ENCODE results near the gene COL16A1.

COL16A1 gene

DNA sequence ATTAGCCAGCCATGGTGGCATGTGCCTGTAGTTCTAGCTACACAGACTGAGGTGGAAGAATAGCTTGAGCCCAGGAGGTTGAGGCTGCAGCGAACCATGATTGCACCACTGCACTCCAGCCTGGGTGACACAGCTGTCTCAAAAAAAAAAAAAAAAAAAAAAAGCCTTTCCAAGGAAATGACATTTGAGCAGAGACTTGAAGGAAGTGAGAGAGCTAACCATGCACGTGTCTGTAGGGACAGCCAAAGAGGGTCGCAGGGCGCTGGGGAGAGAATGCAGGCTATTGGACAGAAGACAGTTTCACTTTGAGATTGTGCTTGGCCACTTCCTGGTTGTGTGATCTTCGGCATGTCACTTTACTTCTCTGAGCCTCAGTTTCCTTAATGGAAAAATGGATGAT is 79.5 kb downstream of the COL16A1 start:
- no peak for DNase-seq (ENCODE audit: low spot score)

GRCh38 chr1:31623365-31623764 is 80.5 kb downstream of the COL16A1 start:
- DNase-seq (ENCODE audit: low spot score), result no peak

DNA sequence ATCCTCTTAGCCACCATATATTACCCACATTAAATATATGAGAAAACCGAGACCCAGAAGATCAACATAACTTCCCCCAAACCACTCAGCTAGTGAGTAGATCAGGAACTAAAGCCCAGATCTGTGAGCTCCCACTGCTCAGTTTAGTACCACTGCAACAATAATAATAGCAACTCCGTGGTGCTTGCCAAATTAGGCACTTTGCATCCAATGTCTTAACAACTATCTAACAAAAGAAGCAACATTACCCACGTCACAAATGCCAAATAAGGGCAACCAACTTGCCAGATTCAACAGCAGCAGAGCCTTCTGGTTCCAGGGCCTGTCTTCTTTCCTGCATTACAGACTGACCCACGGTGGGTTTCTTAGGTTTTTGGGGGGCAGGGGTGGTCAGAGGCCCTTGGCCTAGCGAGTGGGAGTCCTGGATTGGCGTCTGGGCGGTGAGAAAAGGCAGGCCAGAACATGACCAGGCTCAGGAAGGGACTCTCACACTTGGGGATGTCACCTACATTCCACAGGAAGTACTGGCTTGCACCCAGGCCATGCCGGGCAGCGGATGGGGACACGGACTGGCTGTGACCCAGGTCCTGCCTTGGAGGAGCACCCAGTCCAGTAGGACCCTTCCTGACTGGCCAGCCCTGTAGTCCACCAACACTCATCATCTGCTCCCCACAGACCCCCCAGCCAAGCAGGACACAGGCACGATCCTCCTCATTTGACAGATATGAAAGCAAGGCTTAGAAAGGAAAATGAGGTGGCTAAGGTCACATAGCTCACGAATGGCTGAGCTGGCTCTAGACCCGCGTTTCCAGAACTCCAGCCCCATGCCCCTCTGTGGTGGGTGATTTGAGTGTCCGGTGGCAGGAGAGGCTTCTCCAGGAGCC is 81.7 kb downstream of the COL16A1 start:
- DNase-seq (ENCODE audit: low spot score), result no peak

GRCh38 chr1:31621498-31621820 is 82.4 kb downstream of the COL16A1 start:
- DNase-seq (ENCODE audit: low spot score), result no peak

- DNase-seq (ENCODE audit: low spot score), result no peak
These were observed 83.0 kb downstream of the COL16A1 start for GRCh38 chr1:31620631-31621497.

DNA sequence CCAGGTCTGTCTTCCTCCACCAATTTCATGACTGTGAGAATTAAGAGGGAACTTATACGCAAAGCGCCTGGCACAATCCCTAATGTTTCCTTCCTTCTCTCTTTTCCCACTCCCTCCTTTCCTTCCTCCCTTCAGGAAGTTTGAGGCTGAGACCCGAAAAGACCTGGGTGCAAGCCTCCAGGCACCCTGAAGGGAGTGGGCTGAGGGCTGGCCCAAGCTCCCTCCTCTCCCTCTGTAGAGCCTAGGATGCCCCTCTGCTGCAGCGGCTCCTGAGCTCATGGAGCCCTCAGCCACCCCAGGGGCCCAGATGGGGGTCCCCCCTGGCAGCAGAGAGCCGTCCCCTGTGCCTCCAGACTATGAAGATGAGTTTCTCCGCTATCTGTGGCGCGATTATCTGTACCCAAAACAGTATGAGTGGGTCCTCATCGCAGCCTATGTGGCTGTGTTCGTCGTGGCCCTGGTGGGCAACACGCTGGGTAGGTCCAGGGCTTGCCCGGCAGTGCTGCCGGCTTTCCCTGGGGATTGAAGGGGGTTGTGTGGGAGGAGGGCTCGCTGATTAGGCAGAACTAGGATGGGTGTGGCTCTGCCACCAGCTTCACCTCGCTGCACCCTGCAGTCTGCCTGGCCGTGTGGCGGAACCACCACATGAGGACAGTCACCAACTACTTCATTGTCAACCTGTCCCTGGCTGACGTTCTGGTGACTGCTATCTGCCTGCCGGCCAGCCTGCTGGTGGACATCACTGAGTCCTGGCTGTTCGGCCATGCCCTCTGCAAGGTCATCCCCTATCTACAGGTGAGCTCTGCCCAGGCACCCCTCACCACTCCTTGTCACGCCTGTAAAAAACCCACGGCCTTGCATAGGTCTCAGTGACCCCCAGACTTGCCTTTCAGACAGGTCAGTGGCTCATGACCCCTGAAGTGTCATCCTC is 84.6 kb downstream of the COL16A1 start:
- DNase-seq (ENCODE audit: low spot score), result no peak

DNA sequence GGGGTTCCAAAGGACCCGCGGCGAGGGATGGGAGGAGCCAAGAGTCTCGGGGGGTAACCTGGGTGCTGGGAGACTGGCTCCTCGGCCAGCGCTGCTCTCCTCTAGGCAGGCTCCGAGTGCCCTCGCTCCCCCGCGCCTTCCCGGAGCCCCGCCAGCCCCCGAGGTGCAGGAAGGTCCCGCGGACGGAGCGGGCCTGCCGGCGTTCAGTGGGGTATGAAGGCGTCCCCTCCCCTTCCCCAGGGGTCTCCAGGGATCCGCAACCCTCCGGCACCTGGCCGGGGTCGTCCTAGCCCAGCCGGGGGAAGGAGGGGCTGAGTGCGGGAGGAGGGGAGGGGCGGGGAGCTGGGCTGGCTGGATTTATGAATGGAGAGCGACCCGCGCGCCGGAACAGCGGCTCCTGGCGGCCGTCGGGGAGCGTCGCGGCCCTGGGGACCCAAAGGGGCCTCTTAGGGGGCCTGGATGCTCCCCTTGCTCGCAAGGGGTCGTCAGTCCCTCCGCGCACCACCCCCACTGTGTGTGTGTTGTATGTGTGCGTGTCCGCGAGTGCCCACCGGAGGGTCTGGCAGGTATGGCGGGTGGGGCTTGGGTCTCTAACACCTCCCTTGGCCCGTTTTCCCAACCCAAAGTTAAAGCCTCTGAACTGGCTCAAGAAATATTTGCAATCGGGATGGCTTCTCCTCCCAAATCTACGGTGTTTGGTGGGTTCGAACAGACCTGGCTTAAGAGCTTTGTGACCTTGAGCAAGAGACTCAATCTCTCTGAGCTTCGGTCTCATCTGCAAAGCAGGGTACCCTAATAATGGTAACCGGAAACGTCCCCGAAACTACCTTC is 85.7 kb downstream of the COL16A1 start:
- peak; percentile 28 for DNase-seq (ENCODE audit: low spot score)

DNA sequence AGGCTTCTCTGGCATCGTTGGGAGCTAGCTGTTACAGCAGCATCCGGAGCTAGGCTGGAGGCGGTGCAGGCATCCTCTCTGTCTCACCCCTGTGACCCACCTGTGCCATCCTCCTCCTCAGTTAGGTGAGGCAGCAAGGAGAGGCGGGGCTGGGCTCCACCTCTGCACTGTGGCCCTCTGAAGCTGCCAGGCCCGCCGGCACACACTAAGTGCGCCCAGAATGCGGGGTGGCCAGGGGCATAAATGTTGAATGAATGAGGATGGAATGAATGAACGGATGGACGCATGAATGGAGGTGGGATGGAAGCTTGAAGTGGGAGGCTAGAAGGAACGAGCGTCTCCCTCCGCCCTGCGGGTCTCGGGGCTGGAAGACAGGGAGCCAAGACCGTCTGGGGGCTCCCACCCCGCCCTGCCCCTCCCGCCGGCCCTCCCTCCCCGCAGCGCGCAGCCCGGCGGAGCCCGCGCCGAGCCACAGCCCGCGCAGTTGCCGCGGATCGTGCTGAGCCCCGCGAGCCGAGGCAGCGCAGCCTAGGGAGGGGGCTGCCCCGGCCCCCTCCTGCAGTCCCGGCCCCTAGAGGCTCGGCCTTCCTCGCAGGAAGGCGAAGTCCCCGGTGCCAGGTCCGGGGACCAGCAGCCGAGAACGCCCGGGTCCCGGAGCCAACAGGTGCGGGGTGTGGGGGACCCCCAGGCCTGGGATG is 86.5 kb downstream of the COL16A1 start, which contains the start of gene HCRTR1:
Gene HCRTR1 (plus strand): TSS at position 472 of the 698 bp plus-strand sequence. CDS start 1,504 bp downstream, outside the sequence.
- DNase-seq (ENCODE audit: low spot score), result no peak

DNA sequence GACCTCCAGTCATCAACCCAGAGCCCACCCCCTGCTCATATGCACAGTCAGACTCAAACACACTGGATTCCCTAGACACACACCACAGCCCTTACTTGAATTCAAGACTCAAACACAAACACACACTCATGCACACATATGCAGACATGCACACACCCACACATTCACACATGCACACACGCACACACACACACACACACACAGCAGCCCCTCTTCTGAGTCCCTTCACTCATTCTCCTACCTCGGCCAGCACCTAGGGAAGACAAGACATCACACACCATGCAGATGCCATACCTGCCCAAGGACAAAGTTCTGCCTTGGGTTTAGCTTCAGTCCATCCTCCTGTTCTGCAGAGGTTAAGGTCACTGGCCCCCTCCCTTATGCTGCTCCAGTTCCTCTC is 87.9 kb downstream of the COL16A1 start:
- DNase-seq (ENCODE audit: low spot score), result no peak

DNA sequence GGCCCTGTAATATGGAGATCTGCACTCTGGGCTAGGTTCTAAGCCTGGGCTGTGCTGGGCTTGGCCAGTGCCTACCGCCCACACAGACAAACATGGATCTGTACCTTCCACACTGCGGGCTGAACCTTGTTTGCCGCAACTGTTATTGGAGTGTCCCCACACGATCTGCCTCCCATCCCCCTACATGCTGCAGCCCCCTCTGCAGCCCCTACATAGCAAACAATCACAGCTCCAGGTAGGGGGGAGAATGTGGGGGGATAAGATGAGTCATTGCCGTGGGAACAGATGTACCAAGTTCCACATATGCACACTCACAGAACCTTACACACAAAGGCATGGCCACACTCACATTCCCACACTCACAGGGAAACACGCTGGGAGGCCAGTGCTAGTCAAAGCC is 88.4 kb downstream of the COL16A1 start:
- DNase-seq (ENCODE audit: low spot score), result no peak

- DNase-seq (ENCODE audit: low spot score), result peak; percentile 9
These were observed 89.3 kb downstream of the COL16A1 start for GRCh38 chr1:31614414-31615005.

- DNase-seq (ENCODE audit: low spot score), result no peak
These were observed 94.2 kb downstream of the COL16A1 start for GRCh38 chr1:31609514-31610118.

DNA sequence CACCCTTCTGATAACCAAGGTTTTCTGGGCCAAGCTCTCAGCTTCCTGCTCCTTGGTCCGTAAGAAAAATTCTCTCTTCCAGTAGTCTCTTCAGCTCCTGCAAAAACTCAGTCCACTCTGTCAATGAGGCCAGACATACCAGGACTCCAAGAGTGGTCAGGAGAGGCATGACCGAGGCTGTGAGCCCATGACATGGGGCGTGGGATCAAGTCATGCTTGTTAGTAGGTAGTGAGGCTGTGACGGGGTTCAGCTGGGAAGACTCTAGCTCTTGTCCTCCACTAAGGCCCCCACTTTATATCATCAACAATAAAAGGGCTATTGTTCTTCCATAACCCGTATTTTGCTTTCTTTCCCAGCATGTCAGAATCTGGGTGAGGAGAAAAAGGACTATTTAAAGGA is 96.5 kb downstream of the COL16A1 start:
- no peak for DNase-seq (ENCODE audit: low spot score)

DNA sequence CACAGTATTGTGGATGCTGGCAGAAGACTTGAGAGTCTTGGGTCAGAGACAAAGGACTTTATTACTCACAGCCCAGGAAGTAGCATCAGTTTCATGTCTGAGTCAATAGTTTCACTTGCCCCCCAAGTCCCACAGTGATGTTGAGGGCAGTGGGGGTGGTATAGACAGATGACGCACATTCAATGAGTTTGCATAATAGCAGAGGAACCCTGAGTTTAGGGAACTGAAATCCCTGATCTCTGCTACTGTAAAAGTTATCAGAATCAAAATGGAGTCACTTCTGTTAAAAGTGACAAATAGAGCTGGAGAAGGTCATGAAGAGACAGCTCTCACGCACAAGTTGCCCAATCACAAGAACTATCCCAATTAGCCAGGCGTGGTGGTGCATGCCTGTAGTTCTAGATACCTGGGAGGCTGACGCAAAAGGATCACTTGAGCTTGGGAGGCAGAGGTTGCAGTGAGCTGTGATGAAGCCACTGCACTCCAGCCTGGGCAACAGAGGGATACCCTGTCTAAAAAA is 97.8 kb downstream of the COL16A1 start:
- DNase-seq (ENCODE audit: low spot score), result peak; percentile 54

Measured in kidney tubule cell (primary cell).